Fibroblast of skin of left quadriceps (primary cell): ENCODE data around the gene SLC35C1.

Experiments used
- DNase-seq, 2 experiments: peaks; one replicate each; pipeline ENCODE4 v3.0.0-alpha.2; 2013; ENCODE audit warnings: low read depth in 2 of 2

Gene SLC35C1

GRCh38 chr11:45804761-45805304, at the start of gene SLC35C1:
Gene SLC35C1, plus strand, starts transcription at chr11:45805149. Its CDS starts 653 bp downstream, at chr11:45805802.
- DNase-seq, result peak; percentile 83 to 84

GRCh38 chr11:45755281-45755859, 49.6 kb upstream of the SLC35C1 start:
- DNase-seq, result no peak

GRCh38 chr11:45756384-45757010, 48.5 kb upstream of the SLC35C1 start:
- DNase-seq, result no peak

- DNase-seq, result no peak
Measured at GRCh38 chr11:45757672-45758071, 47.3 kb upstream of the SLC35C1 start.

- no peak for DNase-seq
Measured at GRCh38 chr11:45761659-45762058, 43.3 kb upstream of the SLC35C1 start.

GRCh38 chr11:45765107-45765668, 39.8 kb upstream of the SLC35C1 start:
- DNase-seq, result no peak

GRCh38 chr11:45765836-45766235, 39.1 kb upstream of the SLC35C1 start:
- no peak for DNase-seq

GRCh38 chr11:45766469-45766868, 38.5 kb upstream of the SLC35C1 start:
- DNase-seq, result no peak

GRCh38 chr11:45768486-45768885, 36.5 kb upstream of the SLC35C1 start:
- DNase-seq, result no peak

GRCh38 chr11:45769960-45770359, 35.0 kb upstream of the SLC35C1 start:
- DNase-seq, result no peak

- DNase-seq, result peak; percentile 7 to 15
Measured at GRCh38 chr11:45771193-45771565, 33.8 kb upstream of the SLC35C1 start.

GRCh38 chr11:45771566-45772448, 33.1 kb upstream of the SLC35C1 start:
- peak; percentile 17 for DNase-seq

- no peak for DNase-seq
Measured at GRCh38 chr11:45772449-45772774, 32.5 kb upstream of the SLC35C1 start.

- DNase-seq, result no peak
Measured at GRCh38 chr11:45772986-45773785, 31.8 kb upstream of the SLC35C1 start.

GRCh38 chr11:45773786-45774655, 30.9 kb upstream of the SLC35C1 start:
- no peak for DNase-seq

- no peak for DNase-seq
Measured at GRCh38 chr11:45774786-45775185, 30.2 kb upstream of the SLC35C1 start.

GRCh38 chr11:45777127-45777969, 27.6 kb upstream of the SLC35C1 start:
- DNase-seq, result peak in 1 of 2 experiments; percentile 3

GRCh38 chr11:45778341-45778740, 26.6 kb upstream of the SLC35C1 start:
- no peak for DNase-seq

- DNase-seq, result no peak
Measured at GRCh38 chr11:45779602-45780001, 25.3 kb upstream of the SLC35C1 start.

GRCh38 chr11:45786272-45786671, 18.7 kb upstream of the SLC35C1 start:
- DNase-seq, result no peak
